Stimulated activated CD8-positive, alpha-beta memory T cell treated with anti-CD3 and anti-CD28 coated beads, Interleukin-4, amount 100 ng/mL, for 1 hour (primary cell): Measurements from ENCODE around the gene PCDHGA5.
"Not testable (repeated sequence)": the region's sequence is repeated elsewhere in the genome, so short reads cannot be mapped to it uniquely, and the experiment has no call there.

ENCODE experiments used
- DNase-seq, 2 donors: peaks; one replicate each; pipeline ENCODE4 v3.0.0-alpha.2; 2020; ENCODE audit warnings: low read depth in 2 of 2, low spot score in 1 of 2

Gene PCDHGA5

GRCh38 chr5:141349917-141350619, 13.9 kb upstream of the PCDHGA5 start, which contains the start of gene PCDHGB1:
PCDHGB1 (plus strand) TSS chr5:141350099; CDS start chr5:141350261, 162 bp downstream.
- DNase-seq: no peak

DNA sequence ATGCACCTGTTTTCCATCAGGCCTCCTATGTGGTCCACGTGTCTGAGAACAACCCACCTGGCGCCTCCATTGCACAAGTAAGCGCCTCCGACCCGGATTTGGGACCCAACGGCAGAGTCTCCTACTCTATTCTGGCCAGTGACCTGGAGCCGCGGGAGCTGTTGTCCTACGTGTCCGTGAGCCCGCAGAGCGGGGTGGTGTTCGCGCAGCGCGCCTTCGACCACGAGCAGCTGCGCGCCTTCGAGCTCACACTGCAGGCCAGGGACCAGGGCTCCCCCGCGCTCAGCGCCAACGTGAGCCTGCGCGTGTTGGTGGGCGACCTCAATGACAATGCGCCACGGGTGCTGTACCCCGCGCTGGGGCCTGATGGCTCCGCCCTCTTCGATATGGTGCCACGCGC, 12.4 kb upstream of the PCDHGA5 start:
- no peak for DNase-seq

DNA sequence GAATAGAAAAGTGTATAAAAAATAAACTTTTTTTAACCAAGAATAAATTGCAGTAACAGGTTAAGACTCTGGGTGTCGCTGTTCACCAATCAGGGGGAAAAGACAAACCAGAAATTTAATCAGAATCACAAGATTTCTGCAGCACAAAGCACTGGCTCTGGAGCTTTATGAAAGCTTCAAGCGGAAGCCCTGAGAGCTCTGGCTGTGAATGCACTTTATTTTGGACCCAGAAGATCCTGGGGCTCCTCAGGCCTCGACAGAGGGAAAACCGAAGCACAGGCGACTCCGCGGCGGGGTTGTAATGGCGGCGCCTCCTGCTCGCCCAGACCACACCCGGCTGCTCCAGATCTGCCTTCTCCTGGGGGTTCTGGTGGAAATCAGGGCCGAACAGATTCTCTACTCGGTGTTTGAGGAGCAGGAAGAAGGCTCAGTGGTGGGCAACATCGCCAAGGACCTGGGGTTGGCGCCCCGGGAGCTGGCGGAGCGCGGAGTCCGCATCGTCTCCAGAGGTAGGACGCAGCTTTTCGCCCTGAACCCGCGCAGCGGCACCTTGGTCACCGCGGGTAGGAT, 9.0 kb upstream of the PCDHGA5 start, which contains the start of gene PCDHGA4:
Gene PCDHGA4, plus strand, starts transcription at position 122 of the 570 bp plus-strand sequence. Its CDS starts 87 bp downstream, at position 209.
- no peak for DNase-seq

DNA sequence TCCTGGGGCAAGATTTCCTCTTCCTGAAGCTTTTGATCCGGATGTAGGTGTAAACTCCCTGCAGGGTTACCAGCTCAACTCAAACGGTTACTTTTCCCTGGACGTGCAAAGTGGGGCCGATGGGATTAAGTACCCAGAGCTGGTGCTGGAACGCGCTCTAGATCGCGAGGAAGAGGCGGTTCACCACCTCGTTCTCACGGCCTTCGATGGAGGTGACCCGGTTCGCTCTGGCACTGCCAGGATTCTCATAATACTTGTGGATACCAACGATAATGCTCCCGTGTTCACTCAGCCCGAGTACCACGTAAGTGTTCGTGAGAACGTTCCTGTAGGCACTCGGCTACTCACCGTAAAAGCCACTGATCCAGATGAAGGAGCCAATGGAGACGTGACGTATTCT, 8.3 kb upstream of the PCDHGA5 start:
- DNase-seq: no peak

DNA sequence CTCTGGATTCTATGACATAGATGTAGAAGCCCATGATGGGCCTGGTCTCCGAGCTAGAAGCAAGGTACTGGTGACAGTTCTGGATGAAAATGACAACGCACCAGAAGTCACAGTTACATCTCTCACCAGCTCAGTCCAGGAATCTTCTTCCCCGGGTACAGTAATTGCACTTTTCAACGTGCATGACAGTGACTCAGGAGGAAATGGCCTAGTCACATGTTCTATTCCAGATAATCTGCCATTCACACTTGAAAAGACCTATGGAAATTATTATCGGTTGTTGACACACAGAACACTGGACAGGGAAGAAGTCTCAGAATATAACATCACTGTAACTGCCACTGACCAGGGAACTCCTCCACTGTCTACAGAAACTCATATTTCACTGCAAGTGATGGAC, 7.8 kb upstream of the PCDHGA5 start:
- no peak for DNase-seq

GRCh38 chr5:141356950-141357349, 7.0 kb upstream of the PCDHGA5 start:
- no peak for DNase-seq

DNA sequence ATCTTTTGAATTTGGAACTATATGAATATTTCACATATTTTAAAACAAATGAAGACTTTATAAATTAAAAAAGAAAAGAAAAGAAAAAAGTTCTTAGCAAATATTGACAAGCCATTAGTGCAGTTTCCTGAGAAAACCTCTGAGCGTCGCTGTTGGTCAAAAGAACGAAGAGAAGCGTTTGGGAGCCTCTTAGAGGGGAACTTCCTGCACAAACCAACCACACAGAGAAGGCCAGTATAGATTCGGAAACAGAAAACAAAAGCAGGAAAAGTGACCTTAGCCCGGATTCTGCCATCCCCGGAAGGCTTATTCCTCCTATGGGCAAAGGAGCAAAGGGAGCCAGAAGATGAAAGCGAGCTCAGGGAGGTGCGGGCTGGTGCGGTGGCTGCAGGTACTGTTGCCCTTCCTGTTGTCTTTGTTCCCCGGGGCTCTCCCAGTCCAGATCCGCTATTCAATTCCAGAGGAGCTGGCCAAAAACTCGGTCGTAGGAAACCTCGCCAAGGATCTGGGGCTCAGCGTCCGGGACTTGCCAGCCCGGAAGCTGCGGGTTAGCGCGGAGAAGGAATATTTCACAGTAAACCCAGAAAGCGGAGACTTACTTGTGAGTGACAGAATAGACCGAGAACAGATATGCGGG, 4.1 kb upstream of the PCDHGA5 start, which contains the start of gene PCDHGB2:
Gene PCDHGB2, plus strand, starts transcription at position 205 of the 637 bp plus-strand sequence. Its CDS starts 142 bp downstream, at position 347.
- DNase-seq: no peak

GRCh38 chr5:141360685-141361084, 3.3 kb upstream of the PCDHGA5 start:
- DNase-seq: no peak

DNA sequence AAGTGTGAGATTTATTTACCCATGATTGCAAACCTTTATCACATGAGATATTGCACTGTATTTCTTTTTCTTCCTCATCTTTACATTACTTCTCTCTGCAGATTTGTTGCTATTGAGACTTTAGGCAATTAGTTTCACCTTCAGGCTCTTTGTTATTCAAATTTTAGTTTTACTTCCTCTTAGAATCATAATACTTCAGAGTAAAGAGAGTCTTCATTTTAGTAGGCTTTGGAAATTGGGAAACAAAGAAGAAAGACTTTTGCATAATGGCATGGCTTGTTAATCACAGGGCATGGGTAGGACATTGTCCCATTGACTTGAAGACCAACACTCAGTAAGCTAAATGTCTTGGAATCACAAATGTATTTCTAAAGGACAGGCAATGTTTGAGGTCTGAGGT, 1.2 kb upstream of the PCDHGA5 start:
- DNase-seq: no peak

DNA sequence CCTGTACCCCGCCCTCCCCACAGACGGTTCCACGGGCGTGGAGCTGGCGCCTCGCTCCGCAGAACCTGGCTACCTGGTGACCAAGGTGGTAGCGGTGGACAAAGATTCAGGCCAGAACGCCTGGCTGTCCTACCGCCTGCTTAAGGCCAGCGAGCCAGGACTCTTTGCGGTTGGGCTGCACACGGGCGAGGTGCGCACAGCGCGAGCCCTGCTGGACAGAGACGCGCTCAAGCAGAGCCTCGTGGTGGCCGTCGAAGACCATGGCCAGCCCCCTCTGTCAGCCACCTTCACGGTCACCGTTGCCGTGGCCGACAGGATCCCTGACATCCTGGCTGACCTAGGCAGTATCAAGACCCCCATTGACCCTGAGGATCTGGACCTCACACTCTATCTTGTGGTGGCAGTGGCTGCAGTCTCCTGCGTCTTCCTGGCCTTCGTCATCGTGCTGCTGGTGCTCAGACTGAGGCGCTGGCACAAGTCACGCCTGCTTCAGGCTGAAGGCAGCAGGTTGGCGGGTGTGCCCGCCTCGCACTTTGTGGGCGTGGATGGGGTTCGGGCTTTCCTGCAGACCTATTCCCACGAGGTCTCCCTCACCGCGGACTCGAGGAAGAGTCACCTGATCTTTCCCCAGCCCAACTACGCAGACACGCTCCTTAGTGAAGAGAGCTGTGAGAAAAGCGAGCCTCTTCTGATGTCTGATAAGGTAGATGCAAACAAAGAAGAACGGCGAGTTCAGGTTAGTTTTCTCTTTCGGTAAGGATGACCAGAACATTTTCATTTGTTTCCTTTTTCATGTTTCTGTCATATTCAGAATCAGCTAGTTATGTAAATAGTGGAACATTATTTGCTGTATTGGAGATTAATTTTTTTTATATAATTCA, 2.3 kb downstream of the PCDHGA5 start:
- no peak for DNase-seq

DNA sequence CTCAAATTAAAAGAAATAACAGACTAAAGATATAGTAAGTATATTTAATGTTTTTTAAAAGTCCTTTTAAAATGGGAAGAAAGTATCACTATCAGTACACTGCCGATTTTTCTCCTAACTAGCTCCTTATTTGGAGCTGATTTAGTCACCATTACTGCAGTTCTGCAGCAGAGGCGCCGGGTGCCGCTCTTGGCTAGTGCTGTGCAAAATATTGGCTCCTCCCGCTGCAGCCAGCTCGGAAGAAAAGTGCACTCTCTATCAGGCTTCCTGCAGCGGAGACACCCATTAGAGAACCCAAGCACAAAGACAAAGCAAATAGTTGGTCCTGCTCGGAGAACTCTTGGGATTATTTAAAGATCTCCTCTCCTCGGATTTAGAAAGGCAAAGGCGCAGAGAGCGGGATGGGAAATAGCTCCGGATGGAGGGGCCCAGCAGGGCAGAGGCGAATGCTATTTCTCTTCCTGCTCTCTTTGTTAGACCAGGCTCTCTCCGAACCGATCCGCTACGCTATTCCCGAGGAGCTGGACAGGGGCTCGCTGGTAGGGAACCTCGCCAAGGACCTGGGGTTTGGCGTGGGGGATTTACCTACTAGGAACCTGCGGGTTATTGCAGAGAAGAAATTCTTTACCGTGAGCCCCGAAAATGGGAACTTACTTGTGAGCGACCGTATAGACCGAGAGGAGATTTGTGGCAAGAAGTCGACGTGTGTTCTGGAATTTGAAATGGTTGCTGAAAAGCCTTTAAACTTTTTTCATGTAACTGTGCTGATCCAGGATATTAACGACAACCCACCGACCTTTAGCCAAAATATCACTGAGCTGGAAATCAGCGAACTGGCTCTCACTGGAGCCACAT, 6.3 kb downstream of the PCDHGA5 start, which contains the start of gene PCDHGB3:
Gene PCDHGB3, plus strand, starts transcription at position 249 of the 855 bp plus-strand sequence. Its CDS starts 153 bp downstream, at position 402.
- no peak for DNase-seq

GRCh38 chr5:141371572-141372475, 7.9 kb downstream of the PCDHGA5 start:
- DNase-seq: no peak

- DNase-seq: no peak
Measured at GRCh38 chr5:141373673-141374317, 9.8 kb downstream of the PCDHGA5 start, which contains the start of gene PCDHGA6. PCDHGA6 (plus strand) TSS chr5:141373891; CDS start chr5:141374084, 193 bp downstream.

DNA sequence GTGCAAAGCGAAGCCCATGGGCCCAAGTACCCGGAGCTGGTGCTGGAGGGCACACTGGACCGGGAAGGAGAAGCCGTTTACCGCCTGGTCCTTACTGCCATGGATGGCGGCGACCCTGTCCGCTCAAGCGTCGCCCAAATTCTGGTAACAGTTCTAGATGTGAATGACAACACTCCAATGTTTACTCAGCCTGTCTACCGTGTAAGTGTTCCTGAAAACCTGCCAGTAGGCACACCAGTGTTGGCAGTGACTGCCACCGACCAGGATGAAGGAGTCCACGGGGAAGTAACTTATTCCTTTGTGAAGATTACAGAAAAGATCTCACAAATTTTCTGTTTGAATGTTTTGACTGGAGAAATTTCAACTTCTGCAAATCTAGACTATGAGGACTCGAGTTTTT, 10.7 kb downstream of the PCDHGA5 start:
- DNase-seq: no peak

DNA sequence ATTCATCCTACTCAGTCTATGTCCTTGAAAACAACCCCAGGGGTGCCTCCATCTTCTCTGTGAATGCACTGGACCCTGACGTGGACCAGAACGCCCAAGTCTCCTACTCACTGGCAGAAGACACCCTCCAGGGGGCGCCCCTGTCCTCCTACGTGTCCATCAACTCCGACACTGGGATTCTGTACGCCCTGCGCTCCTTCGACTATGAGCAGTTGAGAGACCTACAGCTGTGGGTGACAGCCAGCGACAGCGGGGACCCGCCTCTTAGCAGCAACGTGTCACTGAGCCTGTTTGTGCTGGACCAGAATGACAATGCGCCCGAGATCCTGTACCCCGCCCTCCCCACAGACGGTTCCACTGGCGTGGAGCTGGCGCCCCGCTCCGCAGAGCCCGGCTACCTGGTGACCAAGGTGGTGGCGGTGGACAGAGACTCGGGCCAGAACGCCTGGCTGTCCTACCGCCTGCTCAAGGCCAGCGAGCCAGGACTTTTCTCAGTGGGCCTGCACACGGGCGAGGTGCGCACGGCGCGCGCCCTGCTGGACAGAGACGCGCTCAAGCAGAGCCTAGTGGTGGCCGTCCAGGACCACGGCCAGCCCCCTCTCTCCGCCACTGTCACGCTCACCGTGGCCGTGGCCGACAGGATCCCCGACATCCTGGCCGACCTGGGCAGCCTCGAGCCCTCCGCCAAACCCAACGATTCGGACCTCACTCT, 11.6 kb downstream of the PCDHGA5 start:
- not testable (repeated sequence) for DNase-seq

- DNase-seq: no peak
Measured at GRCh38 chr5:141382469-141383294, 18.7 kb downstream of the PCDHGA5 start, which contains the start of gene PCDHGA7. PCDHGA7 (plus strand) TSS chr5:141382742; CDS start chr5:141382900, 158 bp downstream.

DNA sequence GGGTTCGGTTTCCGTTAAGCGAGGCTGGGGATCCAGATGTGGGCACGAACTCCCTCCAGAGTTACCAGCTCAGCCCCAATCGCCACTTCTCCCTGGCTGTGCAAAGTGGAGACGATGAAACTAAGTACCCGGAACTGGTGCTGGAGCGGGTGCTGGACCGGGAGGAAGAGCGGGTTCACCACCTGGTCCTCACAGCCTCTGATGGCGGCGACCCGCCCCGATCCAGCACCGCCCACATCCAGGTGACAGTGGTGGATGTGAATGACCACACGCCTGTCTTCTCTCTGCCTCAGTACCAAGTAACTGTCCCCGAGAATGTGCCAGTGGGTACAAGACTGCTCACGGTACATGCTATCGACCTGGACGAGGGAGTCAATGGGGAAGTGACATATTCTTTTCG, 19.4 kb downstream of the PCDHGA5 start:
- no peak for DNase-seq
